ENCODE measurements around the gene TMEM31. TPM values are rescaled to one million over a fixed set of nuclear protein-coding genes. Genes with fewer than 3 reads are reported as not detected.

The TMEM31 gene
- total and polyA plus RNA-seq, 8 donors = not detected

GRCh38 chrX:103686199-103687072 is 24.3 kb upstream of the TMEM31 start, which contains the start of gene MORF4L2:
Gene MORF4L2 (minus strand): TSS chrX:103686699. CDS start chrX:103677027, 9,672 bp downstream.
- intact Hi-C loops (cut with DNase I; ENCODE audit: low total_unique reads) = no loop called here
- no peaks in the 10 kb centered on the region for H3K27me3 ChIP-seq
- no peaks in the 10 kb centered on the region for H3K9me3 ChIP-seq
- peak; percentile 89 to 98 for DNase-seq
- H3K36me3 ChIP-seq = peaks cover 0 to 26% (median 20%) of the 10 kb centered on the region in 4 donors
- peak within 1 kb of the TSS; percentile 44 to 55 (median 48) for H3K4me3 ChIP-seq
- peak within 1 kb of the TSS; percentile 89 to 97 (median 95) for H3K27ac ChIP-seq
- 0 to 28% (median 5%) methylated on average over 34 to 37 of the region's 37 CpGs for WGBS, 5 donors
- TF ChIP-seq POLR2AphosphoS5 (IDR thresholded peaks at IDR 0.05) = peak; percentile 95 to 99 (median 99)
- TF ChIP-seq EP300 (IDR thresholded peaks at IDR 0.05) = no peak
- peak in 2 of 4 donors; percentile 95 to 98 for TF ChIP-seq POLR2A (IDR thresholded peaks at IDR 0.05)
- TF ChIP-seq CTCF (IDR thresholded peaks at IDR 0.05) = no peak
- H3K4me1 ChIP-seq = peaks cover 0 to 34% (median 12%) of the 10 kb centered on the region in 4 donors

- H3K36me3 ChIP-seq = peaks cover 0 to 26% (median 18%) of the 10 kb centered on the region in 4 donors
- DNase-seq = peak; percentile 89 to 94
- intact Hi-C loops (cut with DNase I; ENCODE audit: low total_unique reads) = no loop called here
- H3K27me3 ChIP-seq = no peaks in the 10 kb centered on the region
- H3K27ac ChIP-seq = peak overlapping the region; percentile 89 to 97 (median 95)
- H3K9me3 ChIP-seq = no peaks in the 10 kb centered on the region
- H3K4me1 ChIP-seq = peaks cover 0 to 26% (median 9%) of the 10 kb centered on the region in 4 donors
- H3K4me3 ChIP-seq = peak overlapping the region; percentile 38 to 55 (median 44)
- no peak for TF ChIP-seq POLR2A (IDR thresholded peaks at IDR 0.05)
- no peak for TF ChIP-seq EP300 (IDR thresholded peaks at IDR 0.05)
- TF ChIP-seq POLR2AphosphoS5 (IDR thresholded peaks at IDR 0.05) = peak in 2 of 3 donors; percentile 58 to 62
- TF ChIP-seq CTCF (IDR thresholded peaks at IDR 0.05) = peak in 5 of 7 experiments; percentile 14 to 44 (median 29)
- WGBS, 5 donors = 0 to 24% (median 6%) methylated on average over 20 to 40 of the region's 40 CpGs
Observed at GRCh38 chrX:103687073-103687695, 23.5 kb upstream of the TMEM31 start.

GRCh38 chrX:103687696-103688201 is 23.0 kb upstream of the TMEM31 start:
- Histone ChIP-seq H3K27me3 (no peaks in the 10 kb centered on the region), H3K9me3 (no peaks in the 10 kb centered on the region), H3K27ac (peak overlapping the region; percentile 89 to 97 (median 95)), H3K4me3 (peak overlapping the region; percentile 38 to 55 (median 44)), H3K36me3 (peaks cover 0 to 23% (median 16%) of the 10 kb centered on the region in 4 donors), H3K4me1 (peaks cover 0 to 21% (median 9%) of the 10 kb centered on the region in 4 donors)
- peak; percentile 54 to 94 for DNase-seq
- TF ChIP-seq CTCF (IDR thresholded peaks at IDR 0.05) (peak in 5 of 7 experiments; percentile 15 to 63 (median 35)), POLR2AphosphoS5 (IDR thresholded peaks at IDR 0.05) (peak in 2 of 3 donors; percentile 67 to 76), POLR2A (IDR thresholded peaks at IDR 0.05) (no peak)
- 0 to 26% (median 1%) methylated on average over 17 of the region's 17 CpGs for WGBS, 5 donors
- intact Hi-C loops (cut with DNase I; ENCODE audit: low total_unique reads) = no loop called here

GRCh38 chrX:103688946-103689345 is 21.8 kb upstream of the TMEM31 start:
- peak in 5 of 7 experiments; percentile 32 to 61 (median 49) for TF ChIP-seq CTCF (IDR thresholded peaks at IDR 0.05)
- TF ChIP-seq EP300 (IDR thresholded peaks at IDR 0.05) = no peak
- TF ChIP-seq POLR2AphosphoS5 (IDR thresholded peaks at IDR 0.05) = no peak
- no peak for TF ChIP-seq POLR2A (IDR thresholded peaks at IDR 0.05)
- intact Hi-C loops (cut with DNase I; ENCODE audit: low total_unique reads) = no loop called here
- H3K4me1 ChIP-seq = peaks cover 0 to 13% (median 5%) of the 10 kb centered on the region in 4 donors
- peak in 1 of 2 donors; percentile 54 for DNase-seq
- WGBS, 5 donors = 28 to 39% (median 33%) methylated on average over 4 of the region's 4 CpGs
- no peak overlapping the region for H3K4me3 ChIP-seq
- H3K27ac ChIP-seq = peak overlapping the region in 4 of 5 donors; percentile 89 to 96 (median 94)
- H3K9me3 ChIP-seq = no peaks in the 10 kb centered on the region
- H3K27me3 ChIP-seq = peaks cover 0 to 4% (median 0%) of the 10 kb centered on the region in 3 donors
- H3K36me3 ChIP-seq = peaks cover 0 to 12% (median 6%) of the 10 kb centered on the region in 4 donors

Measured in stomach (tissue), 9 donors.